GM04504 (cell line): ENCODE data around the gene PPIL6.

Experiments
- DNase-seq: peaks from one replicate; pipeline ENCODE4 v3.0.0-alpha.2; 2012; ENCODE audit warnings: low read depth

PPIL6 gene

GRCh38 chr6:109440331-109441068 lies at the start of gene PPIL6, which contains the start of gene SMPD2:
PPIL6 (minus strand) TSS chr6:109440628; CDS start chr6:109440590, 38 bp downstream.
SMPD2 (plus strand) TSS chr6:109440724; CDS start chr6:109441122, 398 bp downstream.
- peak; percentile 83 for DNase-seq

- DNase-seq = no peak
Observed at GRCh38 chr6:109488001-109488400, 47.6 kb upstream of the PPIL6 start.

GRCh38 chr6:109486068-109486467 lies 45.6 kb upstream of the PPIL6 start:
- no peak for DNase-seq

GRCh38 chr6:109485266-109485935 lies 45.0 kb upstream of the PPIL6 start:
- no peak for DNase-seq

- DNase-seq = no peak
Observed at GRCh38 chr6:109484122-109484521, 43.7 kb upstream of the PPIL6 start.

- no peak for DNase-seq
Observed at GRCh38 chr6:109483735-109484057, 43.3 kb upstream of the PPIL6 start.

- peak; percentile 80 for DNase-seq
Observed at GRCh38 chr6:109482905-109483734, 42.7 kb upstream of the PPIL6 start, which contains the start of gene ZBTB24. ZBTB24 (minus strand) TSS chr6:109483219; CDS start chr6:109482026, 1,193 bp downstream.

- no peak for DNase-seq
Observed at GRCh38 chr6:109480993-109481480, 40.6 kb upstream of the PPIL6 start.

GRCh38 chr6:109478841-109479624 lies 38.6 kb upstream of the PPIL6 start:
- no peak for DNase-seq

GRCh38 chr6:109478222-109478805 lies 37.9 kb upstream of the PPIL6 start:
- DNase-seq = peak; percentile 56

- no peak for DNase-seq
Observed at GRCh38 chr6:109477725-109478124, 37.3 kb upstream of the PPIL6 start.

- no peak for DNase-seq
Observed at GRCh38 chr6:109477184-109477583, 36.8 kb upstream of the PPIL6 start.

- DNase-seq = no peak
Observed at GRCh38 chr6:109475625-109476024, 35.2 kb upstream of the PPIL6 start.

GRCh38 chr6:109474995-109475394 lies 34.6 kb upstream of the PPIL6 start:
- no peak for DNase-seq

GRCh38 chr6:109473120-109473519 lies 32.7 kb upstream of the PPIL6 start:
- no peak for DNase-seq

GRCh38 chr6:109472132-109472995 lies 31.9 kb upstream of the PPIL6 start:
- no peak for DNase-seq

- DNase-seq = no peak
Observed at GRCh38 chr6:109471105-109471810, 30.8 kb upstream of the PPIL6 start.

GRCh38 chr6:109469591-109470189 lies 29.3 kb upstream of the PPIL6 start:
- no peak for DNase-seq

- no peak for DNase-seq
Observed at GRCh38 chr6:109467696-109468095, 27.3 kb upstream of the PPIL6 start.
